Measurements from ENCODE around the gene PRRC2C. TPM values are rescaled to one million over a fixed set of nuclear protein-coding genes. Genes with fewer than 3 reads are reported as not detected.

Gene PRRC2C
- total RNA-seq, 1 experiment from 2014 or later: 267 TPM

DNA sequence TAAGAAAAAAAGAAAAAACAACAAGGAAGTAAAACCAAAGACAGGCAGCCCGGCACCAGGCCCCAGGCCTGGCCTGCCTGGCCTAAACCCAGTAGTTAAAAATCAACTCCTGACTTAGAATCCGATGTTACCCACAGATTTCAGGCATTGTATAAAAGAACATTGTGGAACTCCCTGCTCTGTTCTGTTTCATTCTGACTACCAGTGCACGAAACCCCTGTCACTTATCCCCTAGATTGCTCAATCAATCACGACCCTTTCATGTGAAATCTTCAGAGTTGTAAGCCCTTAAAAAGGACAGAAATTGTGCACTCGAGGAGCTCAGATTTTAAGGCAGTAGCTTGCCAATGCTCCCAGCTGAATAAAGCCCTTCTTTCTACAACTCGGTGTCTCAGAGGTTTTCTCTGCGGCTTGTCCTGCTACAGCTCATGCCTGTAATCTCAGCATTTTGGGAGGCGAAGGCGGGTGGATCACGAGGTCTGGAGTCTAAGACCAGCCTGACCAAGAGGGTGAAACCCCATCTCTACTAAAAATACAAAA, 121.1 kb downstream of the PRRC2C start:
- Histone ChIP-seq H2AFZ (ENCODE audit: low read length) (no peak overlapping the region), H3K27ac (ENCODE audit: insufficient read length, low read depth, low read length) (no peak overlapping the region)

More for the DNA sequence above, 121.1 kb downstream of the PRRC2C start:
- H3K4me2 ChIP-seq (ENCODE audit: insufficient read depth, insufficient read length, low read length): no peak overlapping the region
- DNase-seq: no peak
- no peak overlapping the region for H4K5ac ChIP-seq (ENCODE audit: insufficient read length, low read depth, low read length)
- H2AK5ac ChIP-seq (ENCODE audit: insufficient read length, low read length): no peak overlapping the region
- H3K4me3 Mint-ChIP-seq: no peak overlapping the region
- H2BK120ac ChIP-seq (ENCODE audit: low read depth, low read length, poor library complexity, severe bottlenecking): no peak overlapping the region
- no peak overlapping the region for H3K18ac ChIP-seq (ENCODE audit: insufficient read length, low read depth, low read length)
- WGBS (ENCODE audit: extremely low coverage, insufficient read length, low lambda C conversion rate): no CpG with 5 or more reads among the region's 10 CpGs
- H3K27me3 ChIP-seq (ENCODE audit: insufficient read depth, low read length): no peaks in the 10 kb centered on the region
- no peak overlapping the region for H4K8ac ChIP-seq (replicated peaks; ENCODE audit: insufficient read length, low read depth, low read length)
- no peaks in the 10 kb centered on the region for H3K9me3 ChIP-seq (ENCODE audit: control insufficient read depth, low read depth, low read length)
- H2BK15ac ChIP-seq (ENCODE audit: low read depth, low read length): no peak overlapping the region
- H3K23ac ChIP-seq (ENCODE audit: insufficient read length, low read depth, low read length): no peak overlapping the region
- no peak overlapping the region for H3K9ac ChIP-seq (ENCODE audit: extremely low read depth, insufficient read length, low read length)
- no peak overlapping the region for H3T11ph ChIP-seq (ENCODE audit: low read length)
- H2BK5ac ChIP-seq (ENCODE audit: insufficient read length, low read length): no peak overlapping the region
- H4K20me1 ChIP-seq (ENCODE audit: control insufficient read depth, insufficient read depth, insufficient read length): no peaks in the 10 kb centered on the region
- TF ChIP-seq, protein P1, sequence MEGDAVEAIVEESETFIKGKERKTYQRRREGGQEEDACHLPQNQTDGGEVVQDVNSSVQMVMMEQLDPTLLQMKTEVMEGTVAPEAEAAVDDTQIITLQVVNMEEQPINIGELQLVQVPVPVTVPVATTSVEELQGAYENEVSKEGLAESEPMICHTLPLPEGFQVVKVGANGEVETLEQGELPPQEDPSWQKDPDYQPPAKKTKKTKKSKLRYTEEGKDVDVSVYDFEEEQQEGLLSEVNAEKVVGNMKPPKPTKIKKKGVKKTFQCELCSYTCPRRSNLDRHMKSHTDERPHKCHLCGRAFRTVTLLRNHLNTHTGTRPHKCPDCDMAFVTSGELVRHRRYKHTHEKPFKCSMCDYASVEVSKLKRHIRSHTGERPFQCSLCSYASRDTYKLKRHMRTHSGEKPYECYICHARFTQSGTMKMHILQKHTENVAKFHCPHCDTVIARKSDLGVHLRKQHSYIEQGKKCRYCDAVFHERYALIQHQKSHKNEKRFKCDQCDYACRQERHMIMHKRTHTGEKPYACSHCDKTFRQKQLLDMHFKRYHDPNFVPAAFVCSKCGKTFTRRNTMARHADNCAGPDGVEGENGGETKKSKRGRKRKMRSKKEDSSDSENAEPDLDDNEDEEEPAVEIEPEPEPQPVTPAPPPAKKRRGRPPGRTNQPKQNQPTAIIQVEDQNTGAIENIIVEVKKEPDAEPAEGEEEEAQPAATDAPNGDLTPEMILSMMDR (conservative IDR thresholded peaks at IDR 0.05): no peak
- H3K36me3 Mint-ChIP-seq (ENCODE audit: insufficient read depth in 1 of 3, low read depth in 3 of 3): no peaks in the 10 kb centered on the region
- H4K91ac ChIP-seq (ENCODE audit: insufficient read length, low read depth, low read length): no peak overlapping the region
- H3K9me3 Mint-ChIP-seq: no peaks in the 10 kb centered on the region
- H3K14ac ChIP-seq (ENCODE audit: insufficient read depth, low read length): no peak overlapping the region
- peaks cover 4% of the 10 kb centered on the region; the same call in 1 of the 2 replicates for H3K4me1 ChIP-seq (ENCODE audit: insufficient read depth, low read length)
- no peak overlapping the region for H2BK20ac ChIP-seq (ENCODE audit: low read depth, low read length, poor library complexity, severe bottlenecking)
- H3K4me1 Mint-ChIP-seq: peaks cover 11 to 12% of the 10 kb centered on the region in 2 experiments
- H3K4ac ChIP-seq (ENCODE audit: low read depth, low read length): no peak overlapping the region
- H2BK12ac ChIP-seq (ENCODE audit: insufficient read length, low read depth, low read length): no peak overlapping the region
- no peaks in the 10 kb centered on the region for H3K79me1 ChIP-seq (ENCODE audit: insufficient read depth, low read depth, low read length, poor library complexity, severe bottlenecking)
- H3K56ac ChIP-seq (ENCODE audit: insufficient read length, low read depth, low read length): no peak overlapping the region
- H3K23me2 ChIP-seq (ENCODE audit: insufficient read length, low read depth, low read length, poor library complexity, severe bottlenecking): no peaks in the 10 kb centered on the region
- peak overlapping the region in 1 of 3 experiments; percentile 23; a peak in 2 of 7 replicates for H3K27ac Mint-ChIP-seq
- H3K79me2 ChIP-seq (ENCODE audit: insufficient read depth, low read length): no peaks in the 10 kb centered on the region
- H3K27me3 Mint-ChIP-seq (ENCODE audit: low read depth): no peaks in the 10 kb centered on the region
